ENCODE measurements around the gene BIN2. TPM values are rescaled to one million over a fixed set of nuclear protein-coding genes. Genes with fewer than 3 reads are reported as not detected.

The BIN2 gene
- total and polyA plus RNA-seq, 10 of the 15 experiments (the other 5 are each of a cell fraction or from before 2014, with no cell fraction given), result 8.6 to 42.9 (median 32.1) TPM

GRCh38 chr12:51232642-51233041 is 91.3 kb downstream of the BIN2 start:
- no peaks in the 10 kb centered on the region for H3K79me2 ChIP-seq (ENCODE audit: control insufficient read depth, insufficient read depth, low read length)
- no peaks in the 10 kb centered on the region for H3K36me3 ChIP-seq (ENCODE audit: control insufficient read depth in 2 of 2, insufficient read depth in 2 of 2, low read length in 1 of 2)
- ChIA-PET RAD21 (ENCODE audit: unreplicated experiment) (no interaction called here), POLR2A (no interaction called here), SMC1A (ENCODE audit: uncharacterized antibody, unreplicated experiment) (interaction anchor here (1.4 kb wide), 1 partner anchor 14 kb away, joined by 5 read pairs; no protein-coding TSS in a partner anchor), CTCF (no interaction called here)
- no peak overlapping the region for H2AFZ ChIP-seq (ENCODE audit: control insufficient read depth, low read depth, low read length)
- BruUV-seq (replicated peaks), result no TSS peak
- no peak overlapping the region for H3K4me3 ChIP-seq
- no peak for ATAC-seq
- in situ Hi-C loops (cut with MboI), result no loop called here
- H3K4me1 ChIP-seq (ENCODE audit: control insufficient read depth, insufficient read depth, low read length), result no peaks in the 10 kb centered on the region
- H3K27ac ChIP-seq (ENCODE audit: control insufficient read depth, insufficient read depth), result no peak overlapping the region
- intact Hi-C loops (cut with micrococcal nuclease; ENCODE audit: unreplicated experiment), result no loop called here
- no peak overlapping the region for H3K4me2 ChIP-seq (ENCODE audit: control insufficient read depth, insufficient read depth)
- no peaks in the 10 kb centered on the region for H3K27me3 ChIP-seq (replicated peaks in 1 of 2; ENCODE audit: control insufficient read depth in 2 of 2, insufficient read depth in 2 of 2, low read length in 1 of 2)
- no peak for TF ChIP-seq KLF5 (IDR thresholded peaks at IDR 0.05; ENCODE audit: partially characterized antibody)
- no peak for TF ChIP-seq E2F4 (IDR thresholded peaks at IDR 0.05; ENCODE audit: low read depth, low read length)
- TF ChIP-seq BRCA1 (IDR thresholded peaks at IDR 0.05; ENCODE audit: low read depth, low read length), result no peak
- no peak for TF ChIP-seq SIX5 (IDR thresholded peaks at IDR 0.05; ENCODE audit: low read depth, low read length, severe bottlenecking)
- no peak for TF ChIP-seq DPF2 (IDR thresholded peaks at IDR 0.05)
- TF ChIP-seq RUNX3 (IDR thresholded peaks at IDR 0.05; ENCODE audit: low read length), result no peak
- no peak for TF ChIP-seq EZH2 (IDR thresholded peaks at IDR 0.05; ENCODE audit: borderline replicate concordance, control insufficient read depth, low read depth, low read length)
- TF ChIP-seq EGR1 (IDR thresholded peaks at IDR 0.05; ENCODE audit: borderline replicate concordance in 1 of 2, low read depth in 2 of 2, low read length in 2 of 2), result no peak
- TF ChIP-seq MXI1 (IDR thresholded peaks at IDR 0.05; ENCODE audit: low read depth, low read length), result no peak
- no peak for TF ChIP-seq EED (IDR thresholded peaks at IDR 0.05; ENCODE audit: low read depth)
- no peak for DNase-seq (ENCODE audit: low read depth, low spot score)
- no peak overlapping the region for H3K9ac ChIP-seq (ENCODE audit: control insufficient read depth, insufficient read depth, low read length)
- no peak for FAIRE-seq
- no peaks in the 10 kb centered on the region for H4K20me1 ChIP-seq (ENCODE audit: control insufficient read depth, insufficient read depth)
- H3K9me3 ChIP-seq (replicated peaks; ENCODE audit: control insufficient read depth, insufficient read depth, low read length), result no peaks in the 10 kb centered on the region

Other genes with a start within 250 kb of the BIN2 start
Only the 7 nearest of the 8 such genes appear.
- 13.4 and 14.0 TPM in 2 replicates for gene TFCP2, start 151.0 kb downstream of the BIN2 start, total RNA-seq (2014; rRNA removed)
- gene TFCP2, start 151.0 kb downstream of the BIN2 start, total RNA-seq (2014; rRNA removed; fragmentation: Illumina TruSeq; extraction: Trizol), result 13.0 and 13.9 TPM in 2 replicates
- 22.3 and 24.3 TPM in 2 replicates for gene TFCP2, start 151.0 kb downstream of the BIN2 start, total RNA-seq (2021)
- gene TFCP2, start 151.0 kb downstream of the BIN2 start, polyA plus RNA-seq (2011; rRNA removed), result 25.1 and 26.3 TPM in 2 replicates
- 29.7 and 44.0 TPM in 2 replicates for gene TFCP2, start 151.0 kb downstream of the BIN2 start, polyA plus RNA-seq (2014; fragmentation: Illumina TruSeq; extraction: Trizol)
- 1 to 10 TPM; 5.8 to 9.4 TPM for gene TFCP2, start 151.0 kb downstream of the BIN2 start, polyA plus RNA-seq (2014; fragmentation: Nextera tagmentation; extraction: Ambion mirVana)
- 18.9 and 19.7 TPM in 2 replicates for gene TFCP2, start 151.0 kb downstream of the BIN2 start, polyA plus RNA-seq (2014; rRNA removed)
- gene TFCP2, start 151.0 kb downstream of the BIN2 start, polyA plus RNA-seq (2016; fragmentation: Nextera tagmentation; extraction: Ambion mirVana), result 10 to 100 TPM; 12.1 to 15.0 TPM
- 2.3 and 2.5 TPM in 2 replicates for gene POU6F1, start 106.1 kb downstream of the BIN2 start, total RNA-seq (2014; rRNA removed)
- 0.83 and 1.0 TPM in 2 replicates for gene POU6F1, start 106.1 kb downstream of the BIN2 start, total RNA-seq (2014; rRNA removed; fragmentation: Illumina TruSeq; extraction: Trizol)
- 4.2 and 4.3 TPM in 2 replicates for gene POU6F1, start 106.1 kb downstream of the BIN2 start, total RNA-seq (2021)
- 0.46 and 1.2 TPM in 2 replicates for gene POU6F1, start 106.1 kb downstream of the BIN2 start, polyA plus RNA-seq (2011; rRNA removed)
- gene POU6F1, start 106.1 kb downstream of the BIN2 start, polyA plus RNA-seq (2014; fragmentation: Illumina TruSeq; extraction: Trizol), result 0.87 and 1.1 TPM in 2 replicates
- gene POU6F1, start 106.1 kb downstream of the BIN2 start, polyA plus RNA-seq (2014; fragmentation: Nextera tagmentation; extraction: Ambion mirVana), result under 1 TPM; 0.26 to 0.31 TPM
- gene POU6F1, start 106.1 kb downstream of the BIN2 start, polyA plus RNA-seq (2014; rRNA removed), result 2.2 TPM in 2 replicates
- 1 to 10 TPM in 1 of 2 experiments, under 1 TPM in 1; 0.86 to 1.4 TPM for gene POU6F1, start 106.1 kb downstream of the BIN2 start, polyA plus RNA-seq (2016; fragmentation: Nextera tagmentation; extraction: Ambion mirVana)
- gene DAZAP2, start 85.3 kb downstream of the BIN2 start, total RNA-seq (2014; rRNA removed), result 84.2 and 85.2 TPM in 2 replicates
- gene DAZAP2, start 85.3 kb downstream of the BIN2 start, total RNA-seq (2014; rRNA removed; fragmentation: Illumina TruSeq; extraction: Trizol), result 94.3 and 94.8 TPM in 2 replicates
- 71.0 and 83.1 TPM in 2 replicates for gene DAZAP2, start 85.3 kb downstream of the BIN2 start, total RNA-seq (2021)
- 228 and 267 TPM in 2 replicates for gene DAZAP2, start 85.3 kb downstream of the BIN2 start, polyA plus RNA-seq (2011; rRNA removed)
- gene DAZAP2, start 85.3 kb downstream of the BIN2 start, polyA plus RNA-seq (2014; fragmentation: Illumina TruSeq; extraction: Trizol), result 170 and 209 TPM in 2 replicates
- gene DAZAP2, start 85.3 kb downstream of the BIN2 start, polyA plus RNA-seq (2014; fragmentation: Nextera tagmentation; extraction: Ambion mirVana), result 100 to 1,000 TPM; 197 to 222 TPM
- gene DAZAP2, start 85.3 kb downstream of the BIN2 start, polyA plus RNA-seq (2014; rRNA removed), result 162 and 183 TPM in 2 replicates
- 100 to 1,000 TPM; 132 to 147 TPM for gene DAZAP2, start 85.3 kb downstream of the BIN2 start, polyA plus RNA-seq (2016; fragmentation: Nextera tagmentation; extraction: Ambion mirVana)
- 1.7 and 3.0 TPM in 2 replicates for gene SMAGP, start 53.8 kb downstream of the BIN2 start, total RNA-seq (2014; rRNA removed)
- gene SMAGP, start 53.8 kb downstream of the BIN2 start, total RNA-seq (2014; rRNA removed; fragmentation: Illumina TruSeq; extraction: Trizol), result 2.6 and 3.2 TPM in 2 replicates
- gene SMAGP, start 53.8 kb downstream of the BIN2 start, total RNA-seq (2021), result 3.1 and 4.0 TPM in 2 replicates
- gene SMAGP, start 53.8 kb downstream of the BIN2 start, polyA plus RNA-seq (2011; rRNA removed), result 0.26 and 0.42 TPM in 2 replicates
- 7.1 and 8.1 TPM in 2 replicates for gene SMAGP, start 53.8 kb downstream of the BIN2 start, polyA plus RNA-seq (2014; fragmentation: Illumina TruSeq; extraction: Trizol)
- 1 to 10 TPM; 5.3 to 6.3 TPM for gene SMAGP, start 53.8 kb downstream of the BIN2 start, polyA plus RNA-seq (2014; fragmentation: Nextera tagmentation; extraction: Ambion mirVana)
- 3.9 and 4.9 TPM in 2 replicates for gene SMAGP, start 53.8 kb downstream of the BIN2 start, polyA plus RNA-seq (2014; rRNA removed)
- gene SMAGP, start 53.8 kb downstream of the BIN2 start, polyA plus RNA-seq (2016; fragmentation: Nextera tagmentation; extraction: Ambion mirVana), result 1 to 10 TPM; 3.8 to 4.5 TPM
- gene CELA1, start 22.5 kb upstream of the BIN2 start, total RNA-seq (2014; rRNA removed), result not detected in 2 replicates
- not detected in 2 replicates for gene CELA1, start 22.5 kb upstream of the BIN2 start, total RNA-seq (2014; rRNA removed; fragmentation: Illumina TruSeq; extraction: Trizol)
- not detected in 2 replicates for gene CELA1, start 22.5 kb upstream of the BIN2 start, total RNA-seq (2021)
- gene CELA1, start 22.5 kb upstream of the BIN2 start, polyA plus RNA-seq (2011; rRNA removed), result not detected in 2 replicates
- gene CELA1, start 22.5 kb upstream of the BIN2 start, polyA plus RNA-seq (2014; fragmentation: Illumina TruSeq; extraction: Trizol), result not detected in 2 replicates
- gene CELA1, start 22.5 kb upstream of the BIN2 start, polyA plus RNA-seq (2014; fragmentation: Nextera tagmentation; extraction: Ambion mirVana), result not detected
- gene CELA1, start 22.5 kb upstream of the BIN2 start, polyA plus RNA-seq (2014; rRNA removed), result not detected in 2 replicates
- gene CELA1, start 22.5 kb upstream of the BIN2 start, polyA plus RNA-seq (2016; fragmentation: Nextera tagmentation; extraction: Ambion mirVana), result not detected
- gene GALNT6, start 67.2 kb upstream of the BIN2 start, total RNA-seq (2014; rRNA removed), result 34.6 and 37.2 TPM in 2 replicates
- 21.7 and 25.5 TPM in 2 replicates for gene GALNT6, start 67.2 kb upstream of the BIN2 start, total RNA-seq (2014; rRNA removed; fragmentation: Illumina TruSeq; extraction: Trizol)
- 31.5 and 40.4 TPM in 2 replicates for gene GALNT6, start 67.2 kb upstream of the BIN2 start, total RNA-seq (2021)
- gene GALNT6, start 67.2 kb upstream of the BIN2 start, polyA plus RNA-seq (2011; rRNA removed), result 8.3 and 16.2 TPM in 2 replicates
- 26.2 and 26.3 TPM in 2 replicates for gene GALNT6, start 67.2 kb upstream of the BIN2 start, polyA plus RNA-seq (2014; fragmentation: Illumina TruSeq; extraction: Trizol)
- 10 to 100 TPM in 1 of 2 experiments, 1 to 10 TPM in 1; 6.6 to 11.4 TPM for gene GALNT6, start 67.2 kb upstream of the BIN2 start, polyA plus RNA-seq (2014; fragmentation: Nextera tagmentation; extraction: Ambion mirVana)
- gene GALNT6, start 67.2 kb upstream of the BIN2 start, polyA plus RNA-seq (2014; rRNA removed), result 18.6 and 28.0 TPM in 2 replicates
- gene GALNT6, start 67.2 kb upstream of the BIN2 start, polyA plus RNA-seq (2016; fragmentation: Nextera tagmentation; extraction: Ambion mirVana), result 10 to 100 TPM; 18.2 to 21.8 TPM
- gene SLC4A8, start 100.7 kb upstream of the BIN2 start, total RNA-seq (2014; rRNA removed), result 4.4 and 5.3 TPM in 2 replicates
- 3.8 and 4.5 TPM in 2 replicates for gene SLC4A8, start 100.7 kb upstream of the BIN2 start, total RNA-seq (2014; rRNA removed; fragmentation: Illumina TruSeq; extraction: Trizol)
- gene SLC4A8, start 100.7 kb upstream of the BIN2 start, total RNA-seq (2021), result 7.7 and 10.7 TPM in 2 replicates
- 2.7 and 2.9 TPM in 2 replicates for gene SLC4A8, start 100.7 kb upstream of the BIN2 start, polyA plus RNA-seq (2011; rRNA removed)
- 4.1 and 6.3 TPM in 2 replicates for gene SLC4A8, start 100.7 kb upstream of the BIN2 start, polyA plus RNA-seq (2014; fragmentation: Illumina TruSeq; extraction: Trizol)
- gene SLC4A8, start 100.7 kb upstream of the BIN2 start, polyA plus RNA-seq (2014; fragmentation: Nextera tagmentation; extraction: Ambion mirVana), result 1 to 10 TPM; 1.4 to 2.0 TPM
- 5.6 and 6.3 TPM in 2 replicates for gene SLC4A8, start 100.7 kb upstream of the BIN2 start, polyA plus RNA-seq (2014; rRNA removed)
- gene SLC4A8, start 100.7 kb upstream of the BIN2 start, polyA plus RNA-seq (2016; fragmentation: Nextera tagmentation; extraction: Ambion mirVana), result 1 to 10 TPM; 2.7 to 3.4 TPM